ENCODE measurements around the gene MRPL53. TPM values are rescaled to one million over a fixed set of nuclear protein-coding genes. Genes with fewer than 3 reads are reported as not detected.

The MRPL53 gene
- total and polyA plus RNA-seq, 2 of the 13 experiments (the other 11 are each of a cell fraction or from before 2014, with no cell fraction given), result 34.3 to 51.9 TPM

GRCh38 chr2:74496997-74497776 lies 24.7 kb upstream of the MRPL53 start (continued):
- TF ChIP-seq, protein P1, sequence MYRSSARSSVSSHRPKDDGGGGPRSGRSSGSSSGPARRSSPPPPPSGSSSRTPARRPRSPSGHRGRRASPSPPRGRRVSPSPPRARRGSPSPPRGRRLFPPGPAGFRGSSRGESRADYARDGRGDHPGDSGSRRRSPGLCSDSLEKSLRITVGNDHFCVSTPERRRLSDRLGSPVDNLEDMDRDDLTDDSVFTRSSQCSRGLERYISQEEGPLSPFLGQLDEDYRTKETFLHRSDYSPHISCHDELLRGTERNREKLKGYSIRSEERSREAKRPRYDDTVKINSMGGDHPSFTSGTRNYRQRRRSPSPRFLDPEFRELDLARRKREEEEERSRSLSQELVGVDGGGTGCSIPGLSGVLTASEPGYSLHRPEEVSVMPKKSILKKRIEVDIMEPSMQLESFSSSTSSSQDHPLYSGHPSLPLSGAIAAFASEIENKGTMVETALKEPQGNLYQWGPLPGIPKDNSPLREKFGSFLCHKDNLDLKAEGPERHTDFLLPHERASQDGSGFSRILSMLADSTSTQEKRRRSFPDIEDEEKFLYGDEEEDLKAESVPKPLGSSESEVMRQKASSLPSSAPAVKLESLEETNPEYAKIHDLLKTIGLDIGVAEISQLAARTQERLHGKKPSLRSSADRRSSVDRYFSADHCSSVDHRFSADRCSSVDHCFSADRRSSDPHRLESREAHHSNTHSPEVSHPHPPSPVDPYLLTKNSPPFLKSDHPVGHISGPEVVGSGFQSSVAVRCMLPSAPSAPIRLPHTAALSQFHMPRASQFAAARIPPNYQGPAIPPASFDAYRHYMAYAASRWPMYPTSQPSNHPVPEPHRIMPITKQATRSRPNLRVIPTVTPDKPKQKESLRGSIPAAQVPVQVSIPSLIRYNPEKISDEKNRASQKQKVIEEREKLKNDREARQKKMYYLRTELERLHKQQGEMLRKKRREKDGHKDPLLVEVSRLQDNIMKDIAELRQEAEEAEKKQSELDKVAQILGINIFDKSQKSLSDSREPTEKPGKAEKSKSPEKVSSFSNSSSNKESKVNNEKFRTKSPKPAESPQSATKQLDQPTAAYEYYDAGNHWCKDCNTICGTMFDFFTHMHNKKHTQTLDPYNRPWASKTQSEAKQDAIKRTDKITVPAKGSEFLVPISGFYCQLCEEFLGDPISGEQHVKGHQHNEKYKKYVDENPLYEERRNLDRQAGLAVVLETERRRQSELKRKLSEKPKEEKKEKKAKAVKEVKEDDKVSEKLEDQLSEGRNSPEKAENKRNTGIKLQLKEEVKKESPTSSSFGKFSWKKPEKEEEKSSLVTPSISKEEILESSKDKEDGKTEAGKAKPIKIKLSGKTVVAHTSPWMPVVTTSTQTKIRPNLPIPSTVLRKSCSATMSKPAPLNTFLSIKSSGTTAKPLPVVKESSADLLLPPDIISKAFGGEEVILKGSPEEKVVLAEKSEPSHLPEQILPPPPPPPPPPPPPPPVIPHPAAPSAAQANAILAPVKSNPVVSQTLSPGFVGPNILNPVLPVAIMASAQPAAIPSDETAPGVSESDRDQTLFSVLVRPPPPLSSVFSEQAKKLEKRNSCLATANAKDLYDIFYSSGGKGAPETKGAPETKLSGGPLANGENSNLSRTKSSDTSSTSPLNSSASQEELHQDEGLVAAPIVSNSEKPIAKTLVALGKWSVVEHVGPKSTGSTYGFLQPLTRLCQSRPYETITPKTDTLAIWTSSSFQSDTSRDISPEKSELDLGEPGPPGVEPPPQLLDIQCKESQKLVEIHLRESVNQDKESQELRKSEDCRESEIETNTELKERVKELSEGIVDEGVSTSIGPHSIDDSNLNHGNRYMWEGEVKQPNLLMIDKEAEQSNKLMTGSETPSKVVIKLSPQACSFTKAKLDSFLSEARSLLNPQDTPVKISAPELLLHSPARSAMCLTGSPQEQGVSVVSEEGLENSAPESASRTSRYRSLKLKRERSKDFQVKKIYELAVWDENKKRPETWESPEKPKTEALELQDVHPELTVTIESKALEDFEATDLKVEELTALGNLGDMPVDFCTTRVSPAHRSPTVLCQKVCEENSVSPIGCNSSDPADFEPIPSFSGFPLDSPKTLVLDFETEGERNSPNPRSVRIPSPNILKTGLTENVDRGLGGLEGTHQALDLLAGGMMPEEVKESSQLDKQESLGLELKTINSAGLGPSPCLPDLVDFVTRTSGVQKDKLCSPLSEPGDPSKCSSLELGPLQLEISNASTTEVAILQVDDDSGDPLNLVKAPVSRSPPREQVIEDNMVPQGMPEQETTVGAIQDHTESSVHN (CRISPR knock-in tag; IDR thresholded peaks at IDR 0.05), result no peak
- TF ChIP-seq, protein P2, sequence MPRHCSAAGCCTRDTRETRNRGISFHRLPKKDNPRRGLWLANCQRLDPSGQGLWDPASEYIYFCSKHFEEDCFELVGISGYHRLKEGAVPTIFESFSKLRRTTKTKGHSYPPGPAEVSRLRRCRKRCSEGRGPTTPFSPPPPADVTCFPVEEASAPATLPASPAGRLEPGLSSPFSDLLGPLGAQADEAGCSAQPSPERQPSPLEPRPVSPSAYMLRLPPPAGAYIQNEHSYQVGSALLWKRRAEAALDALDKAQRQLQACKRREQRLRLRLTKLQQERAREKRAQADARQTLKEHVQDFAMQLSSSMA (CRISPR knock-in tag; IDR thresholded peaks at IDR 0.05), result no peak
- TF ChIP-seq POLR2G (IDR thresholded peaks at IDR 0.05; ENCODE audit: low read depth, low read length) (peak; percentile 29), ZNF619 (CRISPR knock-in tag; IDR thresholded peaks at IDR 0.05) (no peak), SYNCRIP (IDR thresholded peaks at IDR 0.05; ENCODE audit: insufficient read depth, low read depth, low read length) (no peak), BCL3 (CRISPR knock-in tag; IDR thresholded peaks at IDR 0.05) (no peak), ZNF564 (CRISPR knock-in tag; IDR thresholded peaks at IDR 0.05) (no peak), SP2 (CRISPR knock-in tag; IDR thresholded peaks at IDR 0.05) (no peak), ZNF549 (CRISPR knock-in tag; IDR thresholded peaks at IDR 0.05) (no peak), PBX2 (CRISPR knock-in tag; IDR thresholded peaks at IDR 0.05) (no peak), RXRB (CRISPR knock-in tag; IDR thresholded peaks at IDR 0.05; ENCODE audit: borderline replicate concordance) (no peak), TRIM24 (CRISPR knock-in tag; IDR thresholded peaks at IDR 0.05) (no peak)
- TF ChIP-seq, protein P3, sequence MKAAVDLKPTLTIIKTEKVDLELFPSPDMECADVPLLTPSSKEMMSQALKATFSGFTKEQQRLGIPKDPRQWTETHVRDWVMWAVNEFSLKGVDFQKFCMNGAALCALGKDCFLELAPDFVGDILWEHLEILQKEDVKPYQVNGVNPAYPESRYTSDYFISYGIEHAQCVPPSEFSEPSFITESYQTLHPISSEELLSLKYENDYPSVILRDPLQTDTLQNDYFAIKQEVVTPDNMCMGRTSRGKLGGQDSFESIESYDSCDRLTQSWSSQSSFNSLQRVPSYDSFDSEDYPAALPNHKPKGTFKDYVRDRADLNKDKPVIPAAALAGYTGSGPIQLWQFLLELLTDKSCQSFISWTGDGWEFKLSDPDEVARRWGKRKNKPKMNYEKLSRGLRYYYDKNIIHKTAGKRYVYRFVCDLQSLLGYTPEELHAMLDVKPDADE (CRISPR knock-in tag; IDR thresholded peaks at IDR 0.05), result no peak
- TF ChIP-seq, protein P4, sequence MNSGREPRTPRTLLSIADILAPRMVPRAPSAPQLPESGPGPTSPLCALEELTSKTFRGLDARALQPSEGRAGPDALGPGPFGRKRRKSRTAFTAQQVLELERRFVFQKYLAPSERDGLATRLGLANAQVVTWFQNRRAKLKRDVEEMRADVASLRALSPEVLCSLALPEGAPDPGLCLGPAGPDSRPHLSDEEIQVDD (CRISPR knock-in tag; IDR thresholded peaks at IDR 0.05; ENCODE audit: borderline replicate concordance), result no peak
- TF ChIP-seq, protein P5, sequence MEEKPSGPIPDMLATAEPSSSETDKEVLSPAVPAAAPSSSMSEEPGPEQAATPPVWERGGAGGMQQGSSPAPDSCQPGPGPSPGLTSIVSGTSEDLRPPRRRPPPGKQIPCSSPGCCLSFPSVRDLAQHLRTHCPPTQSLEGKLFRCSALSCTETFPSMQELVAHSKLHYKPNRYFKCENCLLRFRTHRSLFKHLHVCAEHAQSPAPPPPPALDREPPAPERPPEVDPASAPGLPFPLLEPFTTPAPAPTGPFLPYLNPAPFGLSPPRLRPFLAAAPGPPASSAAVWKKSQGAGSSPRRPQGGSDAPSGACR (CRISPR knock-in tag; IDR thresholded peaks at IDR 0.05), result no peak

All from HepG2 (cell line).